Airway epithelial cell (primary cell): ENCODE data around the gene MSI1. TPM values are rescaled to one million over a fixed set of nuclear protein-coding genes. Genes with fewer than 3 reads are reported as not detected.

Experiments
- total RNA-seq: library from RNA; depleted of rRNA; stranded (reverse); fragments of >200 nt; gene quantifications from 2 replicates; pipeline ENCODE4 v1.2.3, GENCODE V29; 2015

The MSI1 gene
- not detected in 2 replicates for total RNA-seq

DNA sequence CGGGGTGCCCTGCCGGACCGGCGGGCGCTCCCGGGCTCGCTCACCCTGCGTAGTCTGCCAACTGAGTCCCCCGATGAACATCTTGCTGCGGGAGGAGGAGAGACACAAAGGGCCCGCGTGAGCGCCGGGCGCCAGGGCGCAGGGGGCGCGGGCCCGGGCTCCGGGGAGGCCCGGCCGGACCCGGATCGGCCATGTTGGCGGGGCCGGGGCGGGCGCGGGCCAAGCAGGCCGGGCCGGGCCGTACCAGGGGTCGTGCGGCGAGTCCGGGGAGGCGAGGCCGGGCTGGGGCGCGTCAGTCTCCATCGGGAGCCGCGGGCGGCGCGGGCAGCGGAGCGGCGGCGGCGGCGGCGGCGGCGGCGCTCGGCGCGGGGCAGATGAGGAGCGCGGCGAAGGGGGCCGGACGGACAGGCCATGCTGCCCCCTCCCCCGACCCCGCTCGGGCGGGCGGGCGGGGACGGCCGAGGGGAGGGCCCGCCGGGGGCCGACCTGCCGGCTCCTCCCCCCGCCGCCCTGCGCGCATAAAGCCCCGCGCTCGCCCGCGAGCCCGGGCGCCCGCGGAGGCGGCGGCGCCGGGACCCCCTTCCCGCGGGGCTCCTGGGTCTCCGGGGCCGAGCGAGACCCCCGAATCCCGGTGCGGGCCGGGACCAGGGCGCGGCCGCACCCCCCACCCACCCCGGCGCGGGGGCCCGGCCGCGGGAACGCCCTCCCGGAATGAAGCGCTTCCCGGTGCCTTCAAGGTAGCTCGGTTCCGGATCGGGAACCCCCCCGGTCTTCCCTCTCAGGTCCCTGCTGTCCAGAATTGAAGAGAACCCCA is at the start of gene MSI1:
Gene MSI1 (minus strand): TSS at position 376 of the 814 bp plus-strand sequence. CDS start 73 bp downstream, at position 303.

DNA sequence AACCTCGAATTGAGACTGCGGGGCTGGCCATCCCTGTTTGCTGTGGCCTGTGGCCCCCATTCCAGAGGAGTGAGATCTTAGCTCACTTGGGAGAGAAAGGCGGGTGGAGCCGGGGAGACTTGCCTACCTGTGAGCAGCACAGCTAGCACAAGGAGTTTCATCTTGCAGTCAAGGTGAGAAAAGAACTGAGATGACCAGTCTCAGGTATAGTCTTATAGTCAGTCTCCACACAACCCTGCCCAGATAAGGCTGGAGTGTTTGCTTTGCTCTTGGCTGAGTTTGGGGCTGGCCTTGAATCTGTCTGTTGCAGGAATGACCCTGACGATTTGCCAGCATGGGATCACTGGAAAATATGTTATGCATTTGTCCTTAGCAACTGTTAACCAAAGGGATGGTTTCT is 41.4 kb downstream of the MSI1 start, which contains the start of gene PLA2G1B:
Gene PLA2G1B (minus strand): TSS at position 187 of the 400 bp plus-strand sequence. CDS start 26 bp downstream, at position 161.

DNA sequence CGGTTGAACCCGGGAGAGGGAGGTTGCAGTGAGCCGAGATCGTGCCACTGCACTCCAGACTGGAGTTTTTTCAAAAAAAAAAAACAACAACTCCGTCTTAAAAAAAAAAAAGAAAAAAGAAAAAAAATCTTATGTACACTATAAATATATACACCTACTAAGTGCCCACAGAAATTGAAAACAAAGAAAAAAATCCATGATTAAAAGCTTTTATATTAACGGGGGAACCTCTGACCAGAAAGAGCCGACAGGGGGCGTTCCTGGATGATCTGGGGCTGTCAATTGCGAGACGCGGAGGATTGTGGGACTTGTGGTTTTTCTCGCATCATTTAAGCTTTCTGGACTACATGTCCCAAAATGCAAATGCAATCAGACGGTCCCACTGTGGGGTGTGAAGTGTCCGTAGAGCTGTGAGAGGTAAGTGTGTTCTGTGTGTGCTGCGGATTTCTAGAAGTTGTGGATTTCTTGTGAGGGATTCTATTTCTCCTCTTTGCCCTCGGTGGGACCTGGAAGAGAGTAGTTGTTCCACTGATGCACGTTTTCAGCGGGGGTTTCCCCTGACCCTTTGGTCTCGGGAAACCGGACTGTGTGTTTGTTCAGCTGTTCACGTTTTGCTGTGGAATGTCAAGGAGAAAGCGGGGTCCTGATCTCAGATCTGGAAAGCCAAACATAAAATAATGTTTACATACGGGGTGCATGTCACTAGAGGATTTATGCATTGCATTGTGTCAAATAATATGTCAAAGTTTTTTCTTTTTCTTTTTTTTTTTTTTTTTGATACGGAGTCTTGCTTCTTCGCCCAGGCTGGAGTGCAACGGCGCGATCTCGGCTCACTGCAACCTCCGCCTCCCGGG is 66.8 kb downstream of the MSI1 start, which contains the start of gene SIRT4:
Gene SIRT4 (plus strand): TSS at position 360 of the 854 bp plus-strand sequence. CDS start 1,241 bp downstream, outside the sequence.

DNA sequence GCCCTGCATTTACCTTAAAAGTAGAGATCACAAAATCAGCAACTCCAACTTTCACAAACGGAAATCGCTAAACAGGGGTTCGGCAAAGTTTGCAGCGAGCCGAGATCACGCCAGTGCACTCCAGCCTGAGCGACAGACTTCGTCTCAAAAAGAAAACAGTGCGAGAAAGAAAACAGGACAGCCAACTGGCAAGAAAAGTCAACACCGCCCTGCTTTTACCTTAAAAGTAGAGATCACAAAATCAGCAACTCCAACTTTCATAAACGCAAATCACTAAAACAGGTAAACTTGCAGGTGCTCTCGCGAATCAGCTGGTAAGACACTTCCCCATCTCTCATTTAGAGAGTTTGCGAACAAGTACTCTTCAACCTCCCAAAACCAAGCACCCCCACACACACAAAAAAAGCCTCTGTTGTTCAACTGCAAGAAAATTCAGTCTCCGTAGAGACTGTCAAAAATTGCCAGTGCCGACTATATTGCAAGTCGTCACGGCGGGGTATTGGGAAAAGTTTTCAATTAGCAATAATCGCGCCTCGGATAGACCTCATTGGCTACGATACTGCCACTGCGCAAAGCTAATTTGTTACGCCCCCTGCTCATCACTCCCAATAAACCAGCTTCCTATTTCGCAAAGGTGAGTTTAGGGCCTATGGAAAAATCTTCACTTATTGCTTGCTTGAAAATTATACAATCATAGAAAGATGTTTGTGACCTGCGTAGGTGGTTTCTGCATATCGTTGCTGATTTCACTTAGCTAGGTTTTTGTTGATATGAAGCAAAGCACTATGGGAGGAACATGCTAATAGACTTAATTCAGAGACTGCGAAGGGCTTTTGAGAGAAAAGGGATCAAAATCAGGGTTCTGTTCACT is 76.1 kb downstream of the MSI1 start, which contains the start of gene RNU4-1:
Gene RNU4-1 (minus strand): TSS at position 577 of the 871 bp plus-strand sequence.

Other genes with a start within 250 kb of the MSI1 start
- gene GCN1, start 174.4 kb downstream of the MSI1 start, total RNA-seq = 60.8 and 79.6 TPM in 2 replicates
- 3,668 and 4,655 TPM in 2 replicates for gene RPLP0, start 168.1 kb downstream of the MSI1 start, total RNA-seq
- 91.9 and 113 TPM in 2 replicates for gene PXN, start 103.4 kb downstream of the MSI1 start, total RNA-seq
- gene RNU4-2, start 77.3 kb downstream of the MSI1 start, total RNA-seq = under 0.01 TPM in 2 replicates
- gene RNU4-1, start 75.9 kb downstream of the MSI1 start, total RNA-seq = under 0.01 TPM in 2 replicates
- 1.5 TPM in 2 replicates for gene SIRT4, start 66.8 kb downstream of the MSI1 start, total RNA-seq
- gene PLA2G1B, start 41.4 kb downstream of the MSI1 start, total RNA-seq = not detected in 2 replicates
- 633 and 734 TPM in 2 replicates for gene COX6A1, start 68.9 kb upstream of the MSI1 start, total RNA-seq
- 33.4 and 34.3 TPM in 2 replicates for gene TRIAP1, start 77.2 kb upstream of the MSI1 start, total RNA-seq
- 14.6 and 14.8 TPM in 2 replicates for gene GATC, start 77.3 kb upstream of the MSI1 start, total RNA-seq
- gene SRSF9, start 100.6 kb upstream of the MSI1 start, total RNA-seq = 145 and 151 TPM in 2 replicates
- 392 and 421 TPM in 2 replicates for gene DYNLL1, start 126.9 kb upstream of the MSI1 start, total RNA-seq
- 22.2 and 27.7 TPM in 2 replicates for gene COQ5, start 160.0 kb upstream of the MSI1 start, total RNA-seq
- gene RNF10, start 165.2 kb upstream of the MSI1 start, total RNA-seq = 66.5 and 90.9 TPM in 2 replicates
- 40.0 and 47.6 TPM in 2 replicates for gene POP5, start 212.2 kb upstream of the MSI1 start, total RNA-seq